ENCODE results near the gene GNAL.
"Not testable (repeated sequence)": the region's sequence is repeated elsewhere in the genome, so short reads cannot be mapped to it uniquely, and the experiment has no call there.

Gene GNAL

GRCh38 chr18:11688972-11689668, at the start of gene GNAL:
Gene GNAL (plus strand): TSS chr18:11689264. CDS start chr18:11689564, 300 bp downstream.
- DNase-seq (ENCODE audit: low spot score) = peak; percentile 19

GRCh38 chr18:11647310-11647709, 41.8 kb upstream of the GNAL start:
- DNase-seq (ENCODE audit: low spot score) = not testable (repeated sequence)

GRCh38 chr18:11647804-11648203, 41.3 kb upstream of the GNAL start:
- not testable (repeated sequence) for DNase-seq (ENCODE audit: low spot score)

- no peak for DNase-seq (ENCODE audit: low spot score)
Observed at GRCh38 chr18:11649839-11650238, 39.2 kb upstream of the GNAL start.

GRCh38 chr18:11651899-11652298, 37.2 kb upstream of the GNAL start:
- no peak for DNase-seq (ENCODE audit: low spot score)

GRCh38 chr18:11653521-11653920, 35.5 kb upstream of the GNAL start:
- DNase-seq (ENCODE audit: low spot score) = no peak

- peak; percentile 64 for DNase-seq (ENCODE audit: low spot score)
Observed at GRCh38 chr18:11654736-11655605, 34.1 kb upstream of the GNAL start.

GRCh38 chr18:11655606-11655932, 33.5 kb upstream of the GNAL start:
- DNase-seq (ENCODE audit: low spot score) = no peak

GRCh38 chr18:11657152-11657551, 31.9 kb upstream of the GNAL start:
- no peak for DNase-seq (ENCODE audit: low spot score)

GRCh38 chr18:11657554-11657953, 31.5 kb upstream of the GNAL start:
- DNase-seq (ENCODE audit: low spot score) = no peak

- no peak for DNase-seq (ENCODE audit: low spot score)
Observed at GRCh38 chr18:11658019-11658418, 31.0 kb upstream of the GNAL start.

- DNase-seq (ENCODE audit: low spot score) = no peak
Observed at GRCh38 chr18:11658989-11659388, 30.1 kb upstream of the GNAL start.

GRCh38 chr18:11660691-11661090, 28.4 kb upstream of the GNAL start:
- DNase-seq (ENCODE audit: low spot score) = no peak

GRCh38 chr18:11661430-11661829, 27.6 kb upstream of the GNAL start:
- no peak for DNase-seq (ENCODE audit: low spot score)

- no peak for DNase-seq (ENCODE audit: low spot score)
Observed at GRCh38 chr18:11663439-11664029, 25.5 kb upstream of the GNAL start.

- no peak for DNase-seq (ENCODE audit: low spot score)
Observed at GRCh38 chr18:11664286-11664685, 24.8 kb upstream of the GNAL start.

- DNase-seq (ENCODE audit: low spot score) = no peak
Observed at GRCh38 chr18:11665146-11665545, 23.9 kb upstream of the GNAL start.

GRCh38 chr18:11665587-11665986, 23.5 kb upstream of the GNAL start:
- no peak for DNase-seq (ENCODE audit: low spot score)

GRCh38 chr18:11666176-11666575, 22.9 kb upstream of the GNAL start:
- no peak for DNase-seq (ENCODE audit: low spot score)

- DNase-seq (ENCODE audit: low spot score) = no peak
Observed at GRCh38 chr18:11666831-11667230, 22.2 kb upstream of the GNAL start.

GRCh38 chr18:11667578-11667977, 21.5 kb upstream of the GNAL start:
- DNase-seq (ENCODE audit: low spot score) = no peak

- no peak for DNase-seq (ENCODE audit: low spot score)
Observed at GRCh38 chr18:11668441-11669169, 20.5 kb upstream of the GNAL start.
